Measurements from ENCODE around the gene MLXIPL. TPM values are rescaled to one million over a fixed set of nuclear protein-coding genes. Genes with fewer than 3 reads are reported as not detected.

MLXIPL gene
- total and polyA plus RNA-seq, 7 donors, result 1.6 to 15.0 (median 7.2) TPM

DNA sequence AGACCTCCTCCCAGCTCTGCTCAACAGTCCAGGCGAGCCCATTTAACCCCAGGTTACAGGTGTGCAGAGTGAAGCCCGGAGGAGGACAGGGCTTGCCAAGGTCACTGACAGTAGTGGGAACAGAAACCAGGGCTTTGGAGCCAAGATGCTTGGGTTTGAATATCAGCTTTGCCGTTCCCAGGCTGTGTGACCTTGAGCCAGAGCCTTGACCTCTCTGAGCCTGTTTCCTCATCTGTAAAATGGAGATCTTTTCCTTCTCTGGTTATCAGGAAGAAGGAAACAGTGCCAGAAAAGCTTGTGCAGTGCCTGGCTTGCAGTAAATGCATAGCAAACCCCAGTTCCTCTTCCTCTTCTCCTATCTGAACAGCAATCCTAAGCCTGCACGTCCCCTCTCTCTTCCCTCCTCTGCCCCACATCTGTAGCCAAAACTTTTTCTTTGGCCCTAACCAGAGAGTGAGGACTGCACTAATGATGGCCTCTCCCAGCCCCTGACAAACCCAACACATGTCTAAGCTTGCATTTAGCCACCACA is 21.4 kb upstream of the MLXIPL start:
- Histone ChIP-seq H3K4me3 (no peak overlapping the region), H3K9me3 (peaks cover 0 to 5% (median 2%) of the 10 kb centered on the region in 4 donors), H3K27me3 (peaks cover 15 to 71% (median 26%) of the 10 kb centered on the region in 3 donors), H3K36me3 (no peaks in the 10 kb centered on the region), H3K4me1 (peaks cover 0 to 11% (median 10%) of the 10 kb centered on the region in 4 donors), H3K27ac (no peak overlapping the region)
- 33 to 59% methylated on average over 4 of the region's 4 CpGs for WGBS, 2 donors
- intact Hi-C loops (cut with DNase I), result no loop called here
- no peak for TF ChIP-seq POLR2A (IDR thresholded peaks at IDR 0.05)
- no peak for TF ChIP-seq POLR2AphosphoS5 (IDR thresholded peaks at IDR 0.05)
- TF ChIP-seq CTCF (IDR thresholded peaks at IDR 0.05), result no peak
- TF ChIP-seq EP300 (IDR thresholded peaks at IDR 0.05), result no peak
- no peak for DNase-seq

DNA sequence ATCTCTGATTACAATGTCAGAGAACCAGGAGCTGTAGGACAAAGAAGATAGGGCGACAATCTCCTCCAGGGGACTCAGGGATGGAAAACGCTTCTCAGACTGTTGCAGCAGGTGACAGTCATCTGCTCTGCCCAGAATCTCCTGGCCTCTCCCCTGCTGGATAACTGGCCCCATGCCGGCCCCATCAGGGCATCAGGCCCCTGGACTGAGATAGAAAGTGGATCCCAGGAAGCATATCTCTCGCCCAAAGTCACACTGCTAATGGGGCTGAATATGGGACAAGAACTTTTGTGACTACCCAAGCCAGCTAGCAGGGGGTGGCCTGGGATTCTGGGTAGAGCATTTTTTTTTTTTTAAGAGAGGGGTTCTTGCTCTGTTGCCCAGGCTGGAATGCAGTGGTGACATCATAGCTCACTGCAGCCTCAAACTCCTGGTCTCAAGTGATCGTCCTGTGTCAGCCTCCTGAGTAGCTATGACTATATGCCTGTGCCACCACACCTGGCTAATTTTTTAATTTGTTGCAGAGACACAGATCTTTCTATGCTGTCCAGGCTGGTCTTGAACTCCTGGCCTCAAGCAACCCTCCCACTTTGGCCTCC is 20.5 kb upstream of the MLXIPL start:
- peaks cover 15 to 63% (median 26%) of the 10 kb centered on the region in 3 donors for H3K27me3 ChIP-seq
- TF ChIP-seq CTCF (IDR thresholded peaks at IDR 0.05) (no peak), POLR2A (IDR thresholded peaks at IDR 0.05) (no peak), POLR2AphosphoS5 (IDR thresholded peaks at IDR 0.05) (no peak), EP300 (IDR thresholded peaks at IDR 0.05) (no peak)
- H3K27ac ChIP-seq, result no peak overlapping the region
- H3K9me3 ChIP-seq, result peaks cover 0 to 5% (median 2%) of the 10 kb centered on the region in 4 donors
- WGBS, 2 donors, result 73 to 77% methylated on average over 5 of the region's 5 CpGs
- H3K4me3 ChIP-seq, result no peak overlapping the region
- DNase-seq, result no peak
- H3K4me1 ChIP-seq, result peaks cover 0 to 11% (median 10%) of the 10 kb centered on the region in 4 donors
- no peaks in the 10 kb centered on the region for H3K36me3 ChIP-seq
- intact Hi-C loops (cut with DNase I), result no loop called here

GRCh38 chr7:73642834-73643233 is 18.5 kb upstream of the MLXIPL start:
- no peak for DNase-seq
- Histone ChIP-seq H3K27me3 (peaks cover 11 to 45% (median 17%) of the 10 kb centered on the region in 3 donors), H3K27ac (no peak overlapping the region), H3K9me3 (peaks cover 0 to 5% (median 2%) of the 10 kb centered on the region in 4 donors), H3K4me3 (no peak overlapping the region), H3K36me3 (no peaks in the 10 kb centered on the region), H3K4me1 (peaks cover 0 to 6% (median 5%) of the 10 kb centered on the region in 4 donors)
- WGBS, 2 donors, result 83 to 84% methylated on average over 2 of the region's 2 CpGs
- TF ChIP-seq POLR2A (IDR thresholded peaks at IDR 0.05), result no peak
- no peak for TF ChIP-seq POLR2AphosphoS5 (IDR thresholded peaks at IDR 0.05)
- TF ChIP-seq EP300 (IDR thresholded peaks at IDR 0.05), result no peak
- TF ChIP-seq CTCF (IDR thresholded peaks at IDR 0.05), result no peak
- intact Hi-C loops (cut with DNase I), result no loop called here

- H3K4me3 ChIP-seq, result no peak overlapping the region
- intact Hi-C loops (cut with DNase I), result no loop called here
- peaks cover 0 to 5% (median 2%) of the 10 kb centered on the region in 4 donors for H3K9me3 ChIP-seq
- 38 to 73% methylated on average over 3 of the region's 3 CpGs for WGBS, 2 donors
- peaks cover 0 to 9% (median 0%) of the 10 kb centered on the region in 4 donors for H3K4me1 ChIP-seq
- H3K36me3 ChIP-seq, result no peaks in the 10 kb centered on the region
- H3K27ac ChIP-seq, result no peak overlapping the region
- H3K27me3 ChIP-seq, result peaks cover 0 to 8% (median 0%) of the 10 kb centered on the region in 3 donors
- TF ChIP-seq CTCF (IDR thresholded peaks at IDR 0.05), result no peak
- TF ChIP-seq POLR2A (IDR thresholded peaks at IDR 0.05), result no peak
- TF ChIP-seq EP300 (IDR thresholded peaks at IDR 0.05), result no peak
- no peak for TF ChIP-seq POLR2AphosphoS5 (IDR thresholded peaks at IDR 0.05)
- no peak for DNase-seq
Observed at GRCh38 chr7:73638911-73639310, 14.6 kb upstream of the MLXIPL start.
